Psoas muscle (tissue), 8 donors: ENCODE measurements around the gene MAGI2. TPM values are rescaled to one million over a fixed set of nuclear protein-coding genes. Genes with fewer than 3 reads are reported as not detected.
A peak's percentile ranks its signal among the peaks of the same experiment; 100 is the strongest.

Source experiments
- ATAC-seq, 4 donors: fragments of 200-7000 bp; cut with Tn5 transposase; one replicate each; pipeline ENCODE4 v1.9.1; 2020; ENCODE audit warnings: moderate library complexity in 3 of 4, mild to moderate bottlenecking in 2 of 4
- DNase-seq, 2 donors: peaks; one replicate each; pipeline ENCODE4 v3.0.0-alpha.2; 2020
- H3K27ac ChIP-seq: fragments of 200-600 bp; one replicate; pipeline ENCODE4 v1.8.0; 2022
- H3K27me3 ChIP-seq, 3 donors: fragments of 200-600 bp in 1 of 3; one replicate each; pipeline versions ENCODE4 v1.6.1 to v1.8.0; 2013 to 2022; ENCODE audit warnings: low read length in 2 of 3, mild to moderate bottlenecking in 2 of 3, moderate library complexity in 1 of 3; ENCODE audit not compliant: insufficient read depth in 3 of 3
- H3K36me3 ChIP-seq, 2 donors: fragments of 200-600 bp in 1 of 2; one replicate each; pipeline versions ENCODE4 v1.6.1 to v1.8.0; 2013 to 2022; ENCODE audit warnings: low read depth in 1 of 2, mild to moderate bottlenecking in 1 of 2, moderate library complexity in 1 of 2; ENCODE audit not compliant: insufficient read depth in 1 of 2
- H3K4me1 ChIP-seq: fragments of 200-600 bp; one replicate; pipeline ENCODE4 v1.8.0; 2022
- H3K4me3 ChIP-seq: fragments of 200-600 bp; one replicate; pipeline ENCODE4 v1.8.0; 2022; ENCODE audit warnings: mild to moderate bottlenecking
- H3K9me3 ChIP-seq: fragments of 200-600 bp; one replicate; pipeline ENCODE4 v1.8.0; 2022
- CTCF ChIP-seq: fragments of 200-600 bp; IDR thresholded peaks from one replicate; pipeline ENCODE4 v1.8.0; 2022; ENCODE audit warnings: antibody characterized with exemption
- WGBS, 3 donors: extraction: QIAGEN DNeasy Blood & Tissue Kit; methylation state at CpG; one replicate each; pipeline versions ENCODE4 v1.1.6 to v1.1.7; 2013; 5-methylcytosine and 5-hydroxymethylcytosine counted together
- intact Hi-C, 2 donors: fragments of 100-400 bp; cut with DNase I; formaldehyde crosslinking; loops; one replicate each; pipeline versions ENCODE4 v1.11.0 to v1.14.2; 2022
- polyA plus RNA-seq, 3 donors: library from polyadenylated mRNA; stranded (reverse); fragments of 200-250 nt; gene quantifications; one replicate each; pipeline ENCODE4 v1.2.3, GENCODE V29; 2013
- total RNA-seq, 4 donors: library from RNA; stranded (reverse); fragmentation: NEBNext Ultra II Directional in 2 of 4; extraction: Animal tissue kit (Norgen Biotek cat#: 25700) in 2 of 4; gene quantifications; one replicate each; pipeline versions ENCODE4 v1.2.1 to v1.2.4, GENCODE V29; 2021 to 2023
- donor health status: healthy with polysubstance abuse.
- donor health status: DM: no; HTN: no; CAD: no; lungs with moderate emphysema.
- donor health status: Bipolar disorder and iron deficiency.
- donor health status: healthy.
- donor health status: DM: yes; HTN: yes; CAD: no.
- donor health status: DM: no; HTN: no; CAD: no.
- donor health status: DM: no; HTN: no; CAD: no.
- donor health status: DM: yes; HTN: yes; CAD: no.

MAGI2 gene
- total and polyA plus RNA-seq, 7 donors, result 0.46 to 2.5 (median 1.4) TPM

- intact Hi-C loops, result no loop called here
Measured at GRCh38 chr7:78764571-78764970, 688.9 kb downstream of the MAGI2 start.

GRCh38 chr7:78762625-78763024, 690.8 kb downstream of the MAGI2 start:
- no peak overlapping the region for H3K4me3 ChIP-seq
- no peak for ATAC-seq
- WGBS, 3 donors, result 83 to 91% (median 91%) methylated on average over 1 of the region's 1 CpG
- no peak for TF ChIP-seq CTCF
- no peaks in the 10 kb centered on the region for H3K36me3 ChIP-seq
- H3K9me3 ChIP-seq, result no peaks in the 10 kb centered on the region
- no peak overlapping the region for H3K27ac ChIP-seq
- H3K27me3 ChIP-seq, result no peaks in the 10 kb centered on the region
- intact Hi-C loops, result no loop called here
- H3K4me1 ChIP-seq, result peaks cover 15% of the 10 kb centered on the region
- no peak for DNase-seq

More at GRCh38 chr7:78764571-78764970, 688.9 kb downstream of the MAGI2 start:
- Histone ChIP-seq H3K4me1 (peaks cover 15% of the 10 kb centered on the region), H3K9me3 (no peaks in the 10 kb centered on the region), H3K36me3 (no peaks in the 10 kb centered on the region), H3K27me3 (no peaks in the 10 kb centered on the region), H3K4me3 (no peak overlapping the region), H3K27ac (peak overlapping the region; percentile 3)
- WGBS, 3 donors, result 44 to 76% (median 52%) methylated on average over 3 of the region's 3 CpGs
- ATAC-seq (peak in 3 of 4 donors; percentile 67 to 68 (median 68)), DNase-seq (no peak)
- TF ChIP-seq CTCF, result no peak

GRCh38 chr7:78760620-78761355, 692.7 kb downstream of the MAGI2 start:
- no peak for TF ChIP-seq CTCF
- intact Hi-C loops, result no loop called here
- Histone ChIP-seq H3K4me1 (peaks cover 15% of the 10 kb centered on the region), H3K27me3 (no peaks in the 10 kb centered on the region), H3K36me3 (no peaks in the 10 kb centered on the region), H3K9me3 (no peaks in the 10 kb centered on the region), H3K27ac (no peak overlapping the region), H3K4me3 (no peak overlapping the region)
- DNase-seq (no peak), ATAC-seq (no peak)
- 51 to 73% (median 70%) methylated on average over 4 of the region's 4 CpGs for WGBS, 3 donors

- Histone ChIP-seq H3K27me3 (no peaks in the 10 kb centered on the region), H3K27ac (no peak overlapping the region), H3K36me3 (no peaks in the 10 kb centered on the region), H3K9me3 (peaks cover 9% of the 10 kb centered on the region), H3K4me1 (peaks cover 9% of the 10 kb centered on the region), H3K4me3 (no peak overlapping the region)
- intact Hi-C loops, result no loop called here
- TF ChIP-seq CTCF, result no peak
- ATAC-seq, result no peak
- no peak for DNase-seq
Measured at GRCh38 chr7:78752554-78752953, 700.9 kb downstream of the MAGI2 start.

DNA sequence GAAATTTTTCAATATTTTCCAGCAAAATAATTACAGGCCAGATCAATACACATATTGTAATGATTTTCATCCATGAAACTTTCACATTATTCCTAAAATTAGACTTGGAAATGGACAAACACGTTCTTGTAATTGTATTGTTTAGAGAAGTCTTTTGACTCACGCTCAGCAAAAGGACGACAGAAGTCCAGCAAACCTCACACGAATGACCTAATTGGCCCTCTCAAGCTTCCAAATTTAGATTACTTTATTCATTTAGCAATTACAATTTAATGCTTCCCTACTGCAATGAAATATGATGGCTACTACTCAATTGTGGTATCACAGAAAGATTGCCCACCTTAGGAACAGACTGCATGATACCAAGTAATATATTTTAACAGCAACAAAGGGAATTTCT, 702.2 kb downstream of the MAGI2 start:
- intact Hi-C loops, result no loop called here
- Histone ChIP-seq H3K4me1 (peaks cover 17% of the 10 kb centered on the region), H3K4me3 (no peak overlapping the region), H3K27ac (peak overlapping the region; percentile 51), H3K9me3 (peaks cover 9% of the 10 kb centered on the region), H3K36me3 (no peaks in the 10 kb centered on the region), H3K27me3 (no peaks in the 10 kb centered on the region)
- TF ChIP-seq CTCF, result no peak
- ATAC-seq (peak in 3 of 4 donors; percentile 44 to 75 (median 60)), DNase-seq (no peak)
- WGBS, 3 donors, result 28 to 60% (median 32%) methylated on average over 4 of the region's 4 CpGs
